Vagina (tissue), 2 donors: ENCODE measurements around the gene TAF6.

ENCODE experiments used
- CTCF ChIP-seq, 3 experiments: fragments of 450-650 bp in 2 of 3; fragments of 200-600 bp in 1 of 3; sonication (generic) in 1 of 3; IDR thresholded peaks; one replicate each; pipeline ENCODE4 v1.5.1; 2017 to 2019; ENCODE audit warnings: antibody characterized with exemption in 3 of 3, mild to moderate bottlenecking in 2 of 3, moderate library complexity in 2 of 3
- POLR2A ChIP-seq, 2 donors: fragments of 450-650 bp; IDR thresholded peaks; one replicate each; pipeline ENCODE4 v1.6.1; 2017; ENCODE audit warnings: antibody characterized with exemption in 2 of 2, mild to moderate bottlenecking in 2 of 2, moderate library complexity in 2 of 2
- POLR2AphosphoS5 ChIP-seq, 2 donors: sonication (generic); formaldehyde crosslinking; IDR thresholded peaks; one replicate each; pipeline ENCODE4 v1.9.0; 2017; ENCODE audit warnings: antibody characterized with exemption in 2 of 2, mild to moderate bottlenecking in 2 of 2, low read depth in 1 of 2; ENCODE audit not compliant: insufficient read depth in 1 of 2

DNA sequence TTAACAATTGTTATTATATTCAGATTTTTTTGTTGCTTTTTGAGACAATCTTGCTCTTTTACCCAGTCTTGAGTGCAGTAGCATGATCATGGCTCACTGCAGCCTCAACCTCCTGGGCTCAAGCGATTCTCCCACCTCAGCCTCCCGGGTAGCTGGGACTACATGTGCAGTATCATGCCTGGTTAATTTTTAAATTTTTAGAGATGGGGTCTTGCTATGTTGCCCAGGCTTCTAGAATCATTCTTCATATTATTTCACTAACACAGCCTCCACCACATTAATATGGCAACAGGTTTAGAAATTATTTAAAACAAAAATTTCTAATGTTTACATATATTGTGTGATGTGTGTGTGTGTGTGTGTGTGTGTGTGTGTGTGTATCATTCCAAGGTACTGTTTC lies 28.1 kb upstream of the TAF6 start:
- no peak for TF ChIP-seq CTCF (IDR thresholded peaks at IDR 0.05)
- TF ChIP-seq POLR2AphosphoS5 (IDR thresholded peaks at IDR 0.05; ENCODE audit: insufficient read depth in 1 of 2, low read depth in 1 of 2) = no peak
- TF ChIP-seq POLR2A (IDR thresholded peaks at IDR 0.05) = no peak
